Naive thymus-derived CD4-positive, alpha-beta T cell (primary cell): ENCODE results near the gene GRM4. TPM values are rescaled to one million over a fixed set of nuclear protein-coding genes. Genes with fewer than 3 reads are reported as not detected.

ENCODE experiments used
- ATAC-seq: fragments of 150-1000 bp; cut with Tn5 transposase; 2 replicates; pipeline ENCODE4 v1.10.0; 2021; ENCODE audit warnings: mild to moderate bottlenecking, moderate library complexity
- CTCF ChIA-PET: fragments of 350-600 bp; sonication (Branson Sonifier 250); formaldehyde crosslinking; loops from one replicate; lab custom pipeline; 2021; ENCODE audit warnings: antibody characterized with exemption; lab: Charles Lee
- POLR2A ChIA-PET: fragments of 350-600 bp; sonication (Branson Sonifier 250); formaldehyde crosslinking; loops from one replicate; lab custom pipeline; 2021; ENCODE audit warnings: antibody characterized with exemption, inconsistent platforms; lab: Charles Lee
- DNase-seq, 9 donors: peaks; one replicate each; pipeline versions ENCODE4 v3.0.0 to v3.0.0-alpha.2; 2020 to 2022; ENCODE audit warnings: mixed read lengths in 1 of 9
- H3K27ac ChIP-seq: one replicate; pipeline ENCODE4 v1.7.0; 2013; ENCODE audit warnings: mild to moderate bottlenecking, low read depth, low read length, moderate library complexity
- H3K27me3 ChIP-seq, 2 donors: one replicate each; pipeline ENCODE4 v1.7.0; 2013; ENCODE audit warnings: low read length in 2 of 2, mild to moderate bottlenecking in 2 of 2, moderate library complexity in 2 of 2; ENCODE audit not compliant: control insufficient read depth in 2 of 2, insufficient read depth in 2 of 2
- H3K36me3 ChIP-seq, 3 experiments: 1 replicate in 2 of 3; 2 replicates in 1 of 3; pipeline ENCODE4 v1.7.0; 2013; ENCODE audit warnings: low read length in 3 of 3, mild to moderate bottlenecking in 3 of 3, moderate library complexity in 1 of 3; ENCODE audit not compliant: insufficient read depth in 3 of 3, control insufficient read depth in 2 of 3
- H3K4me1 ChIP-seq, 2 donors: one replicate each; pipeline ENCODE4 v1.7.0; 2013; ENCODE audit warnings: low read length in 2 of 2, mild to moderate bottlenecking in 2 of 2, moderate library complexity in 1 of 2; ENCODE audit not compliant: control insufficient read depth in 2 of 2, insufficient read depth in 2 of 2
- H3K4me3 ChIP-seq: 2 replicates; pipeline ENCODE4 v1.7.0; 2013; ENCODE audit warnings: mild to moderate bottlenecking, low read length
- H3K9me3 ChIP-seq, 3 experiments: 1 replicate in 2 of 3; 2 replicates in 1 of 3; pipeline ENCODE4 v1.7.0; 2013; ENCODE audit warnings: low read length in 3 of 3; ENCODE audit not compliant: control insufficient read depth in 2 of 3
- H3K27ac Mint-ChIP-seq, 9 donors: one replicate each; pipeline ENCODE4 v1.8.0; 2020 to 2022; ENCODE audit warnings: mixed read lengths in 9 of 9, mild to moderate bottlenecking in 8 of 9, moderate library complexity in 5 of 9, inconsistent platforms in 2 of 9
- H3K27me3 Mint-ChIP-seq, 5 donors: one replicate each; pipeline ENCODE4 v1.8.0; 2021 to 2022; ENCODE audit warnings: mixed read lengths in 5 of 5, mild to moderate bottlenecking in 1 of 5
- H3K36me3 Mint-ChIP-seq, 5 donors: one replicate each; pipeline ENCODE4 v1.8.0; 2020 to 2022; ENCODE audit warnings: mixed read lengths in 5 of 5, mild to moderate bottlenecking in 3 of 5, inconsistent platforms in 1 of 5
- H3K4me1 Mint-ChIP-seq, 7 donors: one replicate each; pipeline ENCODE4 v1.8.0; 2020 to 2022; ENCODE audit warnings: mixed read lengths in 7 of 7, mild to moderate bottlenecking in 3 of 7, inconsistent platforms in 1 of 7
- H3K4me3 Mint-ChIP-seq, 10 donors: one replicate each; pipeline ENCODE4 v1.8.0; 2020 to 2022; ENCODE audit warnings: mild to moderate bottlenecking in 10 of 10, mixed read lengths in 10 of 10, moderate library complexity in 6 of 10, inconsistent platforms in 2 of 10
- H3K9me3 Mint-ChIP-seq, 11 donors: one replicate each; pipeline ENCODE4 v1.8.0; 2020 to 2022; ENCODE audit warnings: mixed read lengths in 11 of 11, mild to moderate bottlenecking in 4 of 11, inconsistent platforms in 1 of 11, moderate library complexity in 1 of 11
- intact Hi-C, 2 donors: fragments of 100-400 bp; cut with micrococcal nuclease; formaldehyde crosslinking; loops; one replicate each; pipeline ENCODE4 v1.15.1; 2023
- polyA plus RNA-seq, 2 donors: library from polyadenylated mRNA; unstranded; fragments of 300-500 nt; fragmentation: Illumina TruSeq; gene quantifications; one replicate each; pipeline ENCODE4 v1.2.3, GENCODE V29; 2021
- total RNA-seq, 6 experiments: library from RNA in 5 of 6; stranded (reverse) in 5 of 6; gene quantifications; 1 replicate in 5 of 6; 2 replicates in 1 of 6; pipeline ENCODE4 v1.2.3 and lab custom pipeline; 2021 to 2026

GRM4 gene
- total and polyA plus RNA-seq, 7 experiments from 2014 or later, result not detected

DNA sequence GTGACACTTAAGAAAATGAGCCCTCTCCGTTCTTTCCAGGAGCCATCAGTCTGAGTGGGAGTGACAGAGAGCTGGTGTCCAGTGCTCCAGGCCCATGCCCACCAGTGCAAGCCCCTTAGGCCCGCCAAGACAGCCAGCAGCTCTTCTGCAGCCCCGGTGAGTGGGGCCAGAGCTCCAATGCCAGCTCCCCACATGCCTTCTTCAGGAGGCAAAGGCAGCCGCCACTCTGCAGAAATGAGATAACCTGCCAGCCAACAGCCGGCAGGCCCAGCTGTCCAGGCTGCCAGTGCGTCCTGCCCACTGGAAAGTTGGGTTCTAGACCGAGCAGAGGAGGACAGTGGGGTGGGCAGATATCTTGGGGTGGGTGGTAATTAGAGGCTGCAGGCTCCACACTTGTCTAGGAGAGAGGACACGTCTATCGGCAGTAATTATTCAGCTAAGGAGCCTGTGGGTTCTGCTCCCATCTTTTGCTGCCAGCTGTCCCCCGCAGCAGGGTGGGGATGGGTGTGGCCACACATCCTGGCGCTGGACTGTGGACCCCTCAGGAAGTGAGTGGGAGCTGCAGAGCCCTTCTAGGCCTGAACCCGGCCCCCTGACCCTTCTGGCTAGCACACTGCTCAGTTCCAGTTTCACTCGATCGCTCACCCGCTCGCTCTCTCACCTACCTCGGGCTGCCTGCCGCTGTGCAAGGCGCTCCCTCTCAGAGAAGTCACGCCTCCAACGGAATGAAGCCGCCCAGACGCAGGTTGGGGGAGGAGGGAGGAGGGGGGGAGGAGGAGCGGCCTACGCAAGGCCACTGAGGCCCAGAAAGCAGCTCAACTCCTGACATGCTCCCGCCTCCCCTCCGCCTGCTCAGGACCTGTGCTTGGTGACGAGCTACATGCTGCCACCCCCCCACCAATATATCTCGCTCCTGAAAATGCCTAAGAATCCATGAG, 3.6 kb downstream of the GRM4 start:
- H3K27me3 Mint-ChIP-seq, result peaks cover 61 to 79% (median 67%) of the 10 kb centered on the region in 5 donors
- intact Hi-C loops, result no loop called here
- no peaks in the 10 kb centered on the region for H3K36me3 ChIP-seq
- peaks cover 0 to 3% (median 0%) of the 10 kb centered on the region in 5 donors for H3K36me3 Mint-ChIP-seq
- ATAC-seq (no peak), DNase-seq (no peak)
- H3K27ac Mint-ChIP-seq, result no peak overlapping the region
- peak overlapping the region in 6 of 10 donors; percentile 10 to 83 (median 63) for H3K4me3 Mint-ChIP-seq
- H3K27me3 ChIP-seq, result peaks cover 4 to 46% of the 10 kb centered on the region in 2 donors
- peaks cover 0 to 30% (median 16%) of the 10 kb centered on the region in 7 donors for H3K4me1 Mint-ChIP-seq
- H3K27ac ChIP-seq, result no peak overlapping the region
- H3K9me3 ChIP-seq, result no peaks in the 10 kb centered on the region
- no peak overlapping the region for H3K4me3 ChIP-seq
- ChIA-PET CTCF (no interaction called here), POLR2A (no interaction called here)
- H3K9me3 Mint-ChIP-seq, result no peaks in the 10 kb centered on the region
- H3K4me1 ChIP-seq, result peaks cover 15 to 26% of the 10 kb centered on the region in 2 donors

DNA sequence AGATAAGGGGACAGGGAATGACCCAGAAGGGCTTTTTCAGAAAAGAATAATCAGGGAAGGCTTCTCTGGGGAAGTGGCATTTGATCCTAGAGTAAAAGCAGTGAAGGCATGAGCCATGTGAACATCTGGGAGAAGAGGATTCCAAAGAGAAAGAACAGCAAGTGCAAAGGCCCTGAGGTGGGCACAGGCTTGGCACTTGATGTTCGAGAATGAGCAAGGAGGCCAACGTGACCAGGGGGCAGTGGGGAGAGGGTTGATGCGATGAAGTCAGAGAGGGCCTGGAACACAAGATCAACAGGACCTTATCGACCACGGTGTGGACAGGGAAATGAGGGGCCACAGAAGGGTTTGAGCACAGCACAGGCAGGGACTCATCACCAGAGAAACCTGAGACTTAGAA, 5.8 kb downstream of the GRM4 start:
- peaks cover 4 to 46% of the 10 kb centered on the region in 2 donors for H3K27me3 ChIP-seq
- H3K36me3 ChIP-seq, result no peaks in the 10 kb centered on the region
- Mint-ChIP-seq H3K27ac (peak overlapping the region in 1 of 9 donors; percentile 14), H3K4me1 (peaks cover 0 to 26% (median 16%) of the 10 kb centered on the region in 7 donors), H3K9me3 (no peaks in the 10 kb centered on the region), H3K27me3 (peaks cover 66 to 79% (median 71%) of the 10 kb centered on the region in 5 donors), H3K36me3 (peaks cover 0 to 3% (median 0%) of the 10 kb centered on the region in 5 donors), H3K4me3 (peak overlapping the region in 1 of 10 donors; percentile 10)
- no peak overlapping the region for H3K27ac ChIP-seq
- H3K4me3 ChIP-seq, result no peak overlapping the region
- no peaks in the 10 kb centered on the region for H3K9me3 ChIP-seq
- DNase-seq (no peak), ATAC-seq (no peak)
- intact Hi-C loops, result no loop called here
- peaks cover 15 to 26% of the 10 kb centered on the region in 2 donors for H3K4me1 ChIP-seq
- ChIA-PET POLR2A (no interaction called here), CTCF (no interaction called here)

GRCh38 chr6:34138914-34139510, 6.9 kb downstream of the GRM4 start:
- ATAC-seq (no peak), DNase-seq (no peak)
- Histone ChIP-seq H3K4me3 (no peak overlapping the region), H3K36me3 (no peaks in the 10 kb centered on the region), H3K27me3 (peaks cover 4 to 43% of the 10 kb centered on the region in 2 donors), H3K9me3 (no peaks in the 10 kb centered on the region), H3K27ac (no peak overlapping the region), H3K4me1 (peaks cover 9 to 19% of the 10 kb centered on the region in 2 donors)
- CTCF ChIA-PET, result interaction anchor here (0.6 kb wide), 1 partner anchor 276 kb away, joined by 3 read pairs; no protein-coding TSS in a partner anchor
- Mint-ChIP-seq H3K27me3 (peaks cover 64 to 84% (median 74%) of the 10 kb centered on the region in 5 donors), H3K4me3 (no peak overlapping the region), H3K27ac (peak overlapping the region in 1 of 9 donors; percentile 55), H3K9me3 (no peaks in the 10 kb centered on the region), H3K36me3 (peaks cover 0 to 3% (median 0%) of the 10 kb centered on the region in 5 donors), H3K4me1 (peaks cover 0 to 26% (median 16%) of the 10 kb centered on the region in 7 donors)
- intact Hi-C loops, result no loop called here
- POLR2A ChIA-PET, result no interaction called here

DNA sequence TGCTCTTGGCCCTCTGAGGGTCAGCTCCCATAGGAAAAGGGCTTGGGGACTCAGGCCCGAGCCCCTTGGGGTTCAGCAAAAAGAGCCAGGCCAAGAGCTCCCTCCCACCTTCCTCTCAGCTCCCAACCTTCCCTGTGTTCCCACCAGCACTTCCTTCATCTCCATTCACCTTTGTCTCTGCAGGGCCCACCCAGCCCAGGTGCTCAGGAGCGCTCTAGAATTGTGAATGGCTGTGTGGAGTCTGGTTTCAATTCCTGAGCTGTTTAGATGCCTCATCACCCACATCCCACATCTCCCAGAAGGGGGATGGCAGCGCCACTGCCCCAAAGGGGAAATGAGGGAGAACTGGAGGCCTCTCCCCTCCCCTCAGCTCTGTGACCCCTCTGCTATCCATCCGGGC, 7.7 kb downstream of the GRM4 start:
- Mint-ChIP-seq H3K36me3 (peaks cover 0 to 3% (median 0%) of the 10 kb centered on the region in 5 donors), H3K4me1 (peaks cover 0 to 20% (median 9%) of the 10 kb centered on the region in 7 donors), H3K27ac (no peak overlapping the region), H3K27me3 (peaks cover 59 to 83% (median 78%) of the 10 kb centered on the region in 5 donors), H3K4me3 (no peak overlapping the region), H3K9me3 (no peaks in the 10 kb centered on the region)
- intact Hi-C loops, result no loop called here
- ChIA-PET POLR2A (no interaction called here), CTCF (no interaction called here)
- H3K27ac ChIP-seq, result no peak overlapping the region
- no peaks in the 10 kb centered on the region for H3K36me3 ChIP-seq
- H3K4me1 ChIP-seq, result peaks cover 1 to 10% of the 10 kb centered on the region in 2 donors
- H3K4me3 ChIP-seq, result no peak overlapping the region
- DNase-seq, result no peak
- peaks cover 4 to 36% of the 10 kb centered on the region in 2 donors for H3K27me3 ChIP-seq
- ATAC-seq, result no peak
- H3K9me3 ChIP-seq, result no peaks in the 10 kb centered on the region

GRCh38 chr6:34135541-34135940, 10.3 kb downstream of the GRM4 start:
- Histone ChIP-seq H3K27ac (no peak overlapping the region), H3K4me3 (no peak overlapping the region), H3K9me3 (no peaks in the 10 kb centered on the region), H3K36me3 (no peaks in the 10 kb centered on the region), H3K4me1 (no peaks in the 10 kb centered on the region), H3K27me3 (peaks cover 0 to 18% of the 10 kb centered on the region in 2 donors)
- no peak for DNase-seq
- Mint-ChIP-seq H3K27ac (no peak overlapping the region), H3K4me3 (no peak overlapping the region), H3K4me1 (peaks cover 0 to 7% (median 4%) of the 10 kb centered on the region in 7 donors), H3K9me3 (peaks cover 0 to 9% (median 0%) of the 10 kb centered on the region in 11 donors), H3K36me3 (peaks cover 0 to 7% (median 0%) of the 10 kb centered on the region in 5 donors), H3K27me3 (peaks cover 45 to 77% (median 73%) of the 10 kb centered on the region in 5 donors)
- CTCF ChIA-PET, result no interaction called here
- ATAC-seq, result no peak
- POLR2A ChIA-PET, result no interaction called here
- intact Hi-C loops, result no loop called here

DNA sequence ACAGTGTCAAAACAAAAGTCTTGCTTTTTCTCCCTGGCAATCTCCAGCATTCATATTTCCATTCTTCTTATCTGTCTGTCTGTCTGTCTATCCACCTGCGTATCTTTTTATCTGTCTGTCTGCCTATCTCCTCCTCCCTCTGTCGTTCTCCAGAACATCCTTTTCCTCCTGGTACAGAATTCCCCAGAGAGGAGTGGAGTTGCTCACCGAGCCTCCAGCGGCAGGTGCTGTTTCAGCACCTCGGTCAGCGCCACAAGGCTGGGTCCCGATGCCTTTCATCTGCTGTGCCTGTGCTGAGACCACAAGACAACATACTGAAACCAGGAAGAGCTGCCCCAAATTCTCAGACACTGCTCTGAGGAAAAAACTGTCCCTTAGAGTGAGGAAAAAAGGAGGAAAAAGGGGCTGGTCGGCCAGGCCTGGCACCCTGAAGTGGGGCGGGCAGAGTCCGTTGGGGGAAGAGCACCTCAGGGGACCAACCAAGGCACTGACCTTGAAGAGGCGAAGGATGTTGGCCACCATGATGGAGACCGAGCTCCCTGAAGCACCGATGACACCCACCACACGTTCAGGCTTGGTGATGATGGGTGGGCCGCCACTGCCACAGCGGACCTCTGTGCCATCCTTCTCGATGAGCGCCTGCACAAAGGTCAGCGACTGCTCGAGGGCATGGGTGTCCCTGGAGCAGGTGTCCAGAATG, 13.3 kb downstream of the GRM4 start:
- ChIA-PET POLR2A (no interaction called here), CTCF (no interaction called here)
- H3K27me3 ChIP-seq, result peaks cover 0 to 5% of the 10 kb centered on the region in 2 donors
- no peak overlapping the region for H3K4me3 ChIP-seq
- peak in 6 of 9 donors; percentile 23 to 50 (median 38) for DNase-seq
- Mint-ChIP-seq H3K9me3 (peaks cover 0 to 9% (median 0%) of the 10 kb centered on the region in 11 donors), H3K27me3 (peaks cover 27 to 64% (median 54%) of the 10 kb centered on the region in 5 donors), H3K4me3 (no peak overlapping the region), H3K27ac (no peak overlapping the region), H3K36me3 (peaks cover 0 to 4% (median 0%) of the 10 kb centered on the region in 5 donors), H3K4me1 (peaks cover 0 to 6% (median 4%) of the 10 kb centered on the region in 7 donors)
- intact Hi-C loops, result loop anchor here (1.0 kb wide), 1 partner anchor 17 kb away; no protein-coding TSS in a partner anchor
- no peaks in the 10 kb centered on the region for H3K36me3 ChIP-seq
- ATAC-seq, result no peak
- H3K4me1 ChIP-seq, result no peaks in the 10 kb centered on the region
- H3K27ac ChIP-seq, result no peak overlapping the region
- H3K9me3 ChIP-seq, result no peaks in the 10 kb centered on the region
